ENCODE data around the gene TENM3. TPM values are rescaled to one million over a fixed set of nuclear protein-coding genes. Genes with fewer than 3 reads are reported as not detected.

TENM3 gene
- total and polyA plus RNA-seq, 10 of the 15 experiments (the other 5 are each of a cell fraction or from before 2014, with no cell fraction given): 0.01 to 1.7 (median 0.08) TPM; not detected in 2

- Histone ChIP-seq H4K20me1 (ENCODE audit: control insufficient read depth, insufficient read depth) (no peaks in the 10 kb centered on the region), H3K36me3 (ENCODE audit: control insufficient read depth in 2 of 2, insufficient read depth in 2 of 2, low read length in 1 of 2) (no peaks in the 10 kb centered on the region), H3K27me3 (replicated peaks in 1 of 2; ENCODE audit: control insufficient read depth in 2 of 2, insufficient read depth in 2 of 2, low read length in 1 of 2) (no peaks in the 10 kb centered on the region), H3K9ac (ENCODE audit: control insufficient read depth, insufficient read depth, low read length) (no peak overlapping the region), H3K4me2 (ENCODE audit: control insufficient read depth, insufficient read depth) (no peak overlapping the region), H3K27ac (ENCODE audit: control insufficient read depth, insufficient read depth) (no peak overlapping the region), H2AFZ (ENCODE audit: control insufficient read depth, low read depth, low read length) (no peak overlapping the region), H3K4me3 (no peak overlapping the region), H3K79me2 (ENCODE audit: control insufficient read depth, insufficient read depth, low read length) (no peaks in the 10 kb centered on the region), H3K4me1 (ENCODE audit: control insufficient read depth, insufficient read depth, low read length) (no peaks in the 10 kb centered on the region), H3K9me3 (replicated peaks; ENCODE audit: control insufficient read depth, insufficient read depth, low read length) (no peaks in the 10 kb centered on the region)
- ChIA-PET RAD21 (ENCODE audit: unreplicated experiment) (no interaction called here), POLR2A (interaction anchor here (0.6 kb wide), 1 partner anchor 685 kb away, joined by 8 read pairs; no protein-coding TSS in a partner anchor), CTCF (interaction anchor here (1.6 kb wide), 1 partner anchor 16 kb away, joined by 3 read pairs; no protein-coding TSS in a partner anchor), SMC1A (ENCODE audit: uncharacterized antibody, unreplicated experiment) (no interaction called here)
- BruUV-seq (replicated peaks): no TSS peak
- ATAC-seq (no peak), FAIRE-seq (no peak), DNase-seq (ENCODE audit: low read depth, low spot score) (no peak)
- WGBS (ENCODE audit: insufficient coverage, insufficient replicate concordance, low lambda C conversion rate, missing lambda C conversion rate): 58% methylated on average over 7 of the region's 7 CpGs
- TF ChIP-seq KAT2A (conservative IDR thresholded peaks at IDR 0.05; ENCODE audit: control insufficient read depth, low read depth, low read length): no peak
- no peak for TF ChIP-seq PRDM15 (CRISPR knock-in tag; IDR thresholded peaks at IDR 0.05)
- no peak for TF ChIP-seq IRF4 (IDR thresholded peaks at IDR 0.05; ENCODE audit: low read depth, low read length)
- no peak for TF ChIP-seq EGR1 (IDR thresholded peaks at IDR 0.05; ENCODE audit: borderline replicate concordance in 1 of 2, low read depth in 2 of 2, low read length in 2 of 2)
- no peak for TF ChIP-seq PAX8 (IDR thresholded peaks at IDR 0.05)
- no peak for TF ChIP-seq TCF7 (IDR thresholded peaks at IDR 0.05; ENCODE audit: borderline replicate concordance)
- no peak for TF ChIP-seq IRF5 (IDR thresholded peaks at IDR 0.05; ENCODE audit: borderline replicate concordance)
- no peak for TF ChIP-seq TAF1 (IDR thresholded peaks at IDR 0.05; ENCODE audit: borderline replicate concordance, low read depth, low read length)
- TF ChIP-seq SKIL (IDR thresholded peaks at IDR 0.05; ENCODE audit: low read depth, poor library complexity, severe bottlenecking): no peak
- TF ChIP-seq SPI1 (IDR thresholded peaks at IDR 0.05; ENCODE audit: borderline replicate concordance, insufficient read depth, low read depth, low read length): no peak
- TF ChIP-seq MLLT1 (IDR thresholded peaks at IDR 0.05): no peak
- TF ChIP-seq SREBF2 (IDR thresholded peaks at IDR 0.05; ENCODE audit: low read length): no peak
- intact Hi-C loops (cut with micrococcal nuclease; ENCODE audit: unreplicated experiment): no loop called here
- in situ Hi-C loops (cut with MboI): no loop called here
Observed at GRCh38 chr4:182789529-182789928, 546.3 kb downstream of the TENM3 start.

All from GM12878 (cell line).